H1 (cell line): Measurements from ENCODE around the gene LZTFL1. TPM values are rescaled to one million over a fixed set of nuclear protein-coding genes. Genes with fewer than 3 reads are reported as not detected.

Source experiments
- CTCF ChIA-PET: fragments of 300-600 bp; sonication (Branson Sonifier 250); formaldehyde crosslinking; loops from one replicate; lab custom pipeline; 2021; ENCODE audit not compliant: partially characterized antibody; lab: Charles Lee
- POLR2A ChIA-PET: fragments of 300-600 bp; sonication (Branson Sonifier 250); formaldehyde crosslinking; loops from one replicate; lab custom pipeline; 2021; ENCODE audit warnings: inconsistent platforms; ENCODE audit not compliant: partially characterized antibody; lab: Charles Lee
- DNase-seq, 2 experiments: peaks; one replicate each; pipeline versions ENCODE4 v3.0.0 to v3.0.0-alpha.2; 2010 to 2022; ENCODE audit warnings: low spot score in 2 of 2, low read depth in 1 of 2, mixed read lengths in 1 of 2
- FAIRE-seq: peaks from 2 replicates; lab custom pipeline; 2011; peaks lifted over from hg19 to GRCh38; lab: Jason Lieb, UNC
- H2AFZ ChIP-seq: 2 replicates; pipeline ENCODE4 v1.8.1; 2012; ENCODE audit warnings: low read length, inconsistent platforms
- H2AK5ac ChIP-seq: 2 replicates; pipeline ENCODE4 v1.6.1; 2013; ENCODE audit warnings: low read depth, low read length
- H2BK120ac ChIP-seq: replicated peaks from 2 replicates; pipeline ENCODE3; 2013; ENCODE audit warnings: low read depth, low read length, inconsistent platforms
- H2BK12ac ChIP-seq: 2 replicates; pipeline ENCODE4 v1.6.1; 2013; ENCODE audit warnings: low read depth, low read length
- H2BK15ac ChIP-seq: 2 replicates; pipeline ENCODE4 v1.6.1; 2013; ENCODE audit warnings: low read length
- H2BK20ac ChIP-seq: 2 replicates; pipeline ENCODE4 v1.6.1; 2013; ENCODE audit warnings: low read length
- H2BK5ac ChIP-seq: 2 replicates; pipeline ENCODE4 v1.6.1; 2013; ENCODE audit warnings: low read depth, low read length
- H3K14ac ChIP-seq: 2 replicates; pipeline ENCODE4 v1.6.1; 2013; ENCODE audit warnings: inconsistent platforms; ENCODE audit not compliant: insufficient read length
- H3K18ac ChIP-seq: 2 replicates; pipeline ENCODE4 v1.6.1; 2013; ENCODE audit warnings: low read length; ENCODE audit errors: extremely low read depth
- H3K23ac ChIP-seq: 2 replicates; pipeline ENCODE4 v1.6.1; 2013; ENCODE audit warnings: inconsistent platforms; ENCODE audit not compliant: insufficient read length
- H3K23me2 ChIP-seq: 2 replicates; pipeline ENCODE4 v1.6.1; 2013; ENCODE audit warnings: low read depth, low read length
- H3K27ac ChIP-seq: 2 replicates; pipeline ENCODE4 v1.6.1; 2011; ENCODE audit warnings: low read depth, low read length, inconsistent platforms
- H3K27me3 ChIP-seq, 4 experiments: replicated peaks in 1 of 4; 1 replicate in 1 of 4; 2 replicates in 3 of 4; pipeline versions ENCODE4 v1.6.1 to v1.8.1; 2011 to 2013; ENCODE audit warnings: low read length in 3 of 4, mild to moderate bottlenecking in 3 of 4, inconsistent platforms in 2 of 4, mixed read lengths in 2 of 4, moderate library complexity in 1 of 4; ENCODE audit not compliant: control insufficient read depth in 3 of 4, insufficient read depth in 3 of 4; ENCODE audit errors: extremely low read depth in 1 of 4
- H3K36me3 ChIP-seq, 4 experiments: 2 replicates each; pipeline versions ENCODE4 v1.6.1 to v1.8.1; 2011 to 2013; ENCODE audit warnings: mild to moderate bottlenecking in 4 of 4, low read length in 3 of 4, moderate library complexity in 2 of 4, control low read depth in 1 of 4, inconsistent platforms in 1 of 4; ENCODE audit not compliant: insufficient read depth in 4 of 4, control insufficient read depth in 2 of 4
- H3K4ac ChIP-seq: replicated peaks from 2 replicates; pipeline ENCODE3; 2013; ENCODE audit warnings: low read length, low read depth, mixed read lengths, inconsistent platforms; ENCODE audit not compliant: insufficient read length
- H3K4me1 ChIP-seq, 4 experiments: replicated peaks in 1 of 4; 1 replicate in 1 of 4; 2 replicates in 3 of 4; pipeline versions ENCODE4 v1.6.1 to v1.8.1; 2011 to 2013; ENCODE audit warnings: low read length in 3 of 4, inconsistent platforms in 2 of 4, mixed read lengths in 1 of 4; ENCODE audit not compliant: insufficient read depth in 4 of 4, control insufficient read depth in 3 of 4
- H3K4me2 ChIP-seq, 2 experiments: 2 replicates each; pipeline versions ENCODE4 v1.6.1 to v1.8.1; 2011 to 2013; ENCODE audit warnings: low read depth in 2 of 2, low read length in 2 of 2, control low read depth in 1 of 2, inconsistent platforms in 1 of 2, mild to moderate bottlenecking in 1 of 2; ENCODE audit not compliant: insufficient read depth in 1 of 2
- H3K4me3 ChIP-seq, 4 experiments: fragments of 200-600, 300-600 bp in 1 of 4; sonication (generic), shearing (Covaris generic), sonication (Bioruptor Twin) in 1 of 4; 2 replicates each; pipeline versions ENCODE4 v1.5.1 to v1.8.1; 2011 to 2016; ENCODE audit warnings: low read length in 4 of 4, low read depth in 3 of 4, control low read depth in 2 of 4, inconsistent platforms in 2 of 4, mild to moderate bottlenecking in 2 of 4, mixed read lengths in 1 of 4, moderate library complexity in 1 of 4; ENCODE audit not compliant: insufficient read depth in 2 of 4; ENCODE audit errors: extremely low read depth in 1 of 4
- H3K56ac ChIP-seq: replicated peaks from 2 replicates; pipeline ENCODE3; 2013; ENCODE audit warnings: low read depth, mild to moderate bottlenecking, mixed read lengths, low read length, inconsistent platforms; ENCODE audit not compliant: insufficient read length
- H3K79me1 ChIP-seq: 2 replicates; pipeline ENCODE4 v1.6.1; 2013; ENCODE audit warnings: low read depth, low read length, control low read depth
- H3K79me2 ChIP-seq, 2 experiments: 2 replicates each; pipeline versions ENCODE4 v1.6.1 to v1.8.1; 2012 to 2013; ENCODE audit warnings: low read length in 2 of 2, mild to moderate bottlenecking in 2 of 2, inconsistent platforms in 1 of 2; ENCODE audit not compliant: insufficient read depth in 2 of 2, control insufficient read depth in 1 of 2
- H3K9ac ChIP-seq, 4 experiments: replicated peaks in 1 of 4; 1 replicate in 1 of 4; 2 replicates in 3 of 4; pipeline versions ENCODE4 v1.6.1 to v1.8.1; 2011 to 2013; ENCODE audit warnings: low read depth in 3 of 4, low read length in 3 of 4, control low read depth in 2 of 4, mild to moderate bottlenecking in 2 of 4, moderate library complexity in 2 of 4, inconsistent platforms in 1 of 4; ENCODE audit errors: extremely low read depth in 1 of 4
- H3K9me3 ChIP-seq, 2 experiments: 2 replicates each; pipeline versions ENCODE4 v1.6.1 to v1.8.1; 2012 to 2013; ENCODE audit warnings: mild to moderate bottlenecking in 2 of 2, moderate library complexity in 2 of 2, control low read depth in 1 of 2, inconsistent platforms in 1 of 2, low read depth in 1 of 2, low read length in 1 of 2, mixed read lengths in 1 of 2; ENCODE audit not compliant: insufficient read depth in 2 of 2
- H4K20me1 ChIP-seq, 2 experiments: replicated peaks in 1 of 2; 2 replicates each; pipeline versions ENCODE3 to v1.8.1; 2011 to 2013; ENCODE audit warnings: inconsistent platforms in 2 of 2, low read length in 2 of 2, mild to moderate bottlenecking in 1 of 2; ENCODE audit not compliant: insufficient read depth in 2 of 2, control insufficient read depth in 1 of 2
- H4K5ac ChIP-seq: 2 replicates; pipeline ENCODE4 v1.6.1; 2013; ENCODE audit warnings: low read length, low read depth, mixed read lengths, inconsistent platforms; ENCODE audit not compliant: insufficient read length
- H4K8ac ChIP-seq: 2 replicates; pipeline ENCODE4 v1.8.0; 2013; ENCODE audit warnings: mild to moderate bottlenecking, moderate library complexity, low read length, inconsistent platforms; ENCODE audit not compliant: insufficient read depth; ENCODE audit errors: extremely low read depth
- H4K91ac ChIP-seq: replicated peaks from 2 replicates; pipeline ENCODE3; 2013; ENCODE audit warnings: low read length, mixed read lengths, inconsistent platforms; ENCODE audit not compliant: insufficient read length
- BCL11A ChIP-seq, 2 experiments: IDR thresholded peaks; one replicate each; pipeline ENCODE4 v1.6.1; 2011; ENCODE audit warnings: low read depth in 2 of 2, low read length in 2 of 2, mild to moderate bottlenecking in 2 of 2
- HDAC6 ChIP-seq: IDR thresholded peaks from one replicate; pipeline ENCODE4 v1.7.1; 2012; ENCODE audit warnings: low read depth, mild to moderate bottlenecking, inconsistent platforms, low read length, moderate library complexity
- JUND ChIP-seq: IDR thresholded peaks from 2 replicates; pipeline ENCODE4 v1.6.1; 2011; ENCODE audit warnings: mild to moderate bottlenecking, improper control_type of control experiment, low read length
- KDM1A ChIP-seq: fragments of 200-600, 300-600 bp; sonication (generic); IDR thresholded peaks from 2 replicates; pipeline ENCODE4 v1.7.1; 2016; ENCODE audit warnings: mild to moderate bottlenecking, low read length, borderline replicate concordance
- POLR2A ChIP-seq, 2 experiments: IDR thresholded peaks; 1 replicate in 1 of 2; 2 replicates in 1 of 2; pipeline ENCODE4 v1.6.1; 2011; ENCODE audit warnings: low read depth in 2 of 2, low read length in 2 of 2, mild to moderate bottlenecking in 2 of 2; ENCODE audit errors: control extremely low read depth in 1 of 2
- SAP30 ChIP-seq: fragments of 300-600 bp; sonication (generic); IDR thresholded peaks from 2 replicates; pipeline ENCODE4 v1.7.1; 2012; ENCODE audit warnings: low read length, moderate library complexity, mild to moderate bottlenecking, inconsistent platforms; ENCODE audit not compliant: insufficient read depth, insufficient replicate concordance
- SIN3A ChIP-seq, 2 experiments: IDR thresholded peaks in 1 of 2; conservative IDR thresholded peaks in 1 of 2; 2 replicates each; pipeline ENCODE4 v1.6.1; 2011 to 2012; ENCODE audit warnings: low read length in 2 of 2, improper control_type of control experiment in 1 of 2, low read depth in 1 of 2, mild to moderate bottlenecking in 1 of 2
- SIRT6 ChIP-seq: IDR thresholded peaks from one replicate; pipeline ENCODE4 v1.7.1; 2012; ENCODE audit warnings: low read length, inconsistent platforms
- SP1 ChIP-seq: IDR thresholded peaks from 2 replicates; pipeline ENCODE4 v1.6.1; 2011; ENCODE audit warnings: low read depth, low read length
- SP2 ChIP-seq: IDR thresholded peaks from 2 replicates; pipeline ENCODE4 v1.6.1; 2012; ENCODE audit warnings: mild to moderate bottlenecking, low read length, inconsistent platforms
- SP4 ChIP-seq: IDR thresholded peaks from 2 replicates; pipeline ENCODE4 v1.6.1; 2012; ENCODE audit warnings: low read length, inconsistent platforms
- SRF ChIP-seq: IDR thresholded peaks from 2 replicates; pipeline ENCODE4 v1.6.1; 2011; ENCODE audit warnings: mild to moderate bottlenecking, low read depth, low read length, moderate library complexity
- USF2 ChIP-seq: IDR thresholded peaks from 2 replicates; pipeline ENCODE4 v1.6.1; 2011; ENCODE audit warnings: low read length, improper control_type of control experiment
- YY1 ChIP-seq: IDR thresholded peaks from 2 replicates; pipeline ENCODE4 v1.6.1; 2011; ENCODE audit warnings: low read depth, mild to moderate bottlenecking, low read length
- ZNF274 ChIP-seq: IDR thresholded peaks from 2 replicates; pipeline ENCODE4 v1.7.0; 2012; ENCODE audit warnings: low read length, borderline replicate concordance; ENCODE audit errors: extremely low read depth
- WGBS, 2 experiments: shearing (Covaris generic) in 1 of 2; methylation state at CpG; one replicate each; pipeline versions ENCODE4 v1.1.6 to v1.1.7; 2013 to 2015; ENCODE audit warnings: low lambda C conversion rate in 2 of 2, mixed read lengths in 2 of 2, inconsistent platforms in 1 of 2, low coverage in 1 of 2, missing lambda C conversion rate in 1 of 2; ENCODE audit not compliant: insufficient replicate concordance in 2 of 2, insufficient coverage in 1 of 2, insufficient read length in 1 of 2; ENCODE audit errors: extremely low coverage in 1 of 2, missing lambda C conversion rate in 1 of 2; 5-methylcytosine and 5-hydroxymethylcytosine counted together
- polyA plus RNA-seq, 7 experiments: library from polyadenylated mRNA; depleted of rRNA in 3 of 7; stranded (reverse) in 5 of 7; unstranded in 2 of 7; fragments of >200 nt in 5 of 7; fragments of 200-250 nt in 2 of 7; gene quantifications; 1 replicate in 5 of 7; 2 replicates in 1 of 7; 4 replicates in 1 of 7; pipeline versions ENCODE4 v1.2.1 to v1.2.3, GENCODE V29; 2011 to 2013; ENCODE audit warnings: missing spikeins in 2 of 7, mixed read lengths in 2 of 7
- total RNA-seq: library from RNA; stranded (reverse); fragmentation: NEBNext Ultra II Directional; extraction: Animal tissue kit (Norgen Biotek cat#: 25700); gene quantifications from 2 replicates; pipeline ENCODE4 v1.2.1, GENCODE V29; 2021

LZTFL1 gene
- total and polyA plus RNA-seq, 2 of the 8 experiments (the other 6 are each of a cell fraction or from before 2014, with no cell fraction given), result 8.7 to 11.5 TPM

DNA sequence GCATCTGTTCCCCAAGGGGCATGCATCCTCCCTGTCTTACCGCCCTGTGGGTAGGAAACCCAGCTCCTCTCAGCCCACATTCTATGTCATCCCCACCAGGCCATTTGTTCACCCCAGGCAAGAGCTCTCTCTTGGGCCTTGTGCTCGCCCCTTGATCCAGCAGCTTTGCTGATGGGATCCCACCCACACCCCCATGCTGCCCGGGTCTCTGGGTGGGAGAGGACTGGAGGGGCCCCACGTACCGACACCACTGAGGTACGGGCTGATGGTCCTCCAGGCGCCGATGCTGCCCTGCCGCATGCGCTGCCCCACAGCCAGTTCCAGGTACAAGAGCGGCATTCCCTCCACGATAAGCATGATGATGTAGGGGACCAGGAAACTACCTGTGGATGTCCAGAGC lies 60.1 kb downstream of the LZTFL1 start:
- Histone ChIP-seq H2BK12ac (no peak overlapping the region), H3K56ac (no peak overlapping the region), H3K14ac (no peak overlapping the region), H4K20me1 (no peaks in the 10 kb centered on the region), H3K79me2 (no peaks in the 10 kb centered on the region), H2BK120ac (no peak overlapping the region), H3K9ac (no peak overlapping the region), H3K4me1 (peaks cover 0 to 2% (median 0%) of the 10 kb centered on the region in 4 experiments; a peak in 1 of 7 replicates), H2AFZ (no peak overlapping the region), H3K23me2 (peaks cover 5% of the 10 kb centered on the region; the same call in 1 of the 2 replicates), H3K4me2 (no peak overlapping the region), H2BK20ac (no peak overlapping the region), H4K5ac (no peak overlapping the region), H3K36me3 (no peaks in the 10 kb centered on the region), H4K8ac (no peak overlapping the region), H3K4ac (no peak overlapping the region), H3K9me3 (no peaks in the 10 kb centered on the region), H4K91ac (no peak overlapping the region), H3K27ac (no peak overlapping the region), H3K79me1 (no peaks in the 10 kb centered on the region), H2BK5ac (no peak overlapping the region), H3K18ac (no peak overlapping the region), H3K4me3 (no peak overlapping the region), H2AK5ac (no peak overlapping the region), H2BK15ac (no peak overlapping the region), H3K23ac (no peak overlapping the region), H3K27me3 (no peaks in the 10 kb centered on the region)
- ChIA-PET CTCF (interaction anchor here (0.7 to 1.9 kb wide), 4 partner anchors 20 to 147 kb away, joined by 3 to 5 read pairs (median 4); no protein-coding TSS in a partner anchor), POLR2A (no interaction called here)
- FAIRE-seq (no peak), DNase-seq (peak in 1 of 2 experiments; percentile 17)
- 91% methylated on average over 11 of the region's 12 CpGs; no CpG with 5 or more reads in 1 of the 2 experiments for WGBS, 2 experiments
- TF ChIP-seq HDAC6, result no peak
- no peak for TF ChIP-seq KDM1A
- TF ChIP-seq SP2, result no peak
- no peak for TF ChIP-seq BCL11A (IDR thresholded peaks at IDR 0.05; ENCODE audit: low read depth in 2 of 2, low read length in 2 of 2)
- TF ChIP-seq YY1, result no peak
- TF ChIP-seq SIN3A (conservative IDR thresholded peaks at IDR 0.05 in 1 of 2, IDR thresholded peaks at IDR 0.05 in 1 of 2; ENCODE audit: low read depth in 1 of 2, low read length in 2 of 2), result no peak
- no peak for TF ChIP-seq POLR2A (IDR thresholded peaks at IDR 0.05; ENCODE audit: control extremely low read depth in 1 of 2, low read depth in 2 of 2, low read length in 2 of 2)
- TF ChIP-seq ZNF274, result no peak
- no peak for TF ChIP-seq SP1
- no peak for TF ChIP-seq SP4
- TF ChIP-seq SAP30, result no peak
- no peak for TF ChIP-seq SRF
- TF ChIP-seq JUND, result no peak
- TF ChIP-seq SIRT6, result no peak
- TF ChIP-seq USF2, result no peak
